PC-9 (cell line): ENCODE results near the gene NUB1.

Experiments used
- CTCF ChIP-seq: fragments of 200-600 bp; sonication (generic); conservative IDR thresholded peaks from 2 replicates; pipeline ENCODE4 v1.6.1; 2017; ENCODE audit warnings: mixed run types, antibody characterized with exemption, mild to moderate bottlenecking, moderate library complexity
- EZH2 ChIP-seq: fragments of 200-600 bp; sonication (generic); IDR thresholded peaks from 2 replicates; pipeline ENCODE4 v1.8.0; 2017; ENCODE audit warnings: antibody characterized with exemption, low read depth

DNA sequence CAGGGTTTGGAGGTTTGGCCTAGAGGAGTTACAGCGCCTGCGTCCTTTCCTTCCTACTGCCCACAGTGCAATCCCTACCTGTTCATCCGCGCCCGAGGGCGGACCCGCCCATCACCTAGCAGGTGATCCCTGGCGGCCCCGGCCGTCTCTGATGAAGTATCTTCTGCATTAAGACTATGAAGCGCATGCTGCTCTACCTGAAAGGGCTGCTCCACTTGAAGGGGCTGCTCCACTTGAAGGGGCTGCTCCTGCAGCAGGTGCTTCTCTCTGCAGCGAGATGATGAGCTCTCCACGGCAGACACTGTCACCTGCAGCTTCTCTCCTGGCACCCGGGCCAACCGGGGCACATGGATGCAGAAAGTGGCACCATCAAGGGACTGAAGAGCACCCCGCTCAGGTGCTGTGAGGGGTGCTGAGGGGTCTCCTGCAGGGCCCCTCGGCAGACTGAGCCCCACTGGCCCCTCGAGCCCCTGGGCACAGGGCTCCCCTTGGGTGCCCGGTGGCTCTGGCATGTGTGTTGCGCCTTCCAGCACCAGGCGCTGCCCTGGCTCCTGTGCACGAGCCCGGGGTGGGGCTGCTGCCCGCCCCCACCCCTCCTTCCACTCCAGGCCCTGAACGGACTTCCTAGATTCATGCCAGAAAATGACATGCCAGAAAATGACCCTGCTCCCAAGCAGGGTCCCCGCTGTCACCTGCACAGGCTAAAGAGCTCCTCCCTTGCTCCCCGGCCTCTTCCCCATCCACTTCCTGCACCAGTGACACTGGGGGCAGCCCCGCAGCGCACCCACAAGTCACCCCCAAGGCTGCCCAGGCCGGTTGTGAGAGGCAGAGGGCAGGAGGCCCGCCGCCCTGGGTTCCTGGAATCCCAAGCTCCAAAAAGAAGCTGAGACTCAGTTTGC lies 38.8 kb downstream of the NUB1 start:
- TF ChIP-seq CTCF (no peak), EZH2 (no peak)
